A549 treated with dexamethasone at 1 μM for 4 hours (cell line): ENCODE measurements around the gene DXO. TPM values are rescaled to one million over a fixed set of nuclear protein-coding genes. Genes with fewer than 3 reads are reported as not detected.

Experiments used
- total RNA-seq: library from RNA; stranded (reverse); fragments of 200-300 nt; extraction: Qiagen RNA extraction; gene quantifications from 5 replicates; pipeline ENCODE4 v1.2.3, GENCODE V29; 2022

DXO gene
- total RNA-seq, result 10.3 to 12.9 TPM (median 12.5 TPM) in 5 replicates

DNA sequence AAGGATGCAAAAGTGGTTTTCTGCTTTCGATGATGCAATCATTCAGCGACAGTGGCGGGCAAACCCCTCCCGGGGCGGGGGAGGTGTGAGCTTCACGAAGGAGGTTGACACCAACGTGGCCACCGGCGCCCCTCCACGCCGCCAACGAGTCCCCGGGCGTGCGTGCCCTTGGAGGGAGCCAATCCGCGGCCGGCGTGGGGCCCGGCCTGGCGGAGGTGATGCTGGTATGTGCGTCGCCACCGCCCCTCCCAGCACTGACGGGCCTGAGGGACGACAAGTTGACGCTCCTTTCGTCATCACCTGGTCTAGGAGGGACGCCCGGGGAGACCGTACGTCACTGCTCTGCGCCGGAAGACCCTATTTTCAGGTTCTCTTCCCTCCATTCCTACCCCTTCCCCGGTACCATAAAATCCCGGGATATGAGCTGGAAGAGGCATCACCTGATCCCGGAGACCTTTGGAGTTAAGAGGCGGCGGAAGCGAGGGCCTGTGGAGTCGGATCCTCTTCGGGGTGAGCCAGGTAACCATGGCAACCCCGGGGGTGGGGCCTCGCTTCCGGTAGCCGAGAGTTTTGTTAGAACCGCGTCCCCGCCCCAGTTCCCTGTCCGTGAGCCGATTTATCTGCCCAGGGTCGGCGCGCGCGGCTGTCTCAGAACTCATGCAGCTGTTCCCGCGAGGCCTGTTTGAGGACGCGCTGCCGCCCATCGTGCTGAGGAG, at the start of gene DXO:
DXO (minus strand) TSS at position 146 of the 716 bp plus-strand sequence. CDS start 463 bp downstream, outside the sequence.

DNA sequence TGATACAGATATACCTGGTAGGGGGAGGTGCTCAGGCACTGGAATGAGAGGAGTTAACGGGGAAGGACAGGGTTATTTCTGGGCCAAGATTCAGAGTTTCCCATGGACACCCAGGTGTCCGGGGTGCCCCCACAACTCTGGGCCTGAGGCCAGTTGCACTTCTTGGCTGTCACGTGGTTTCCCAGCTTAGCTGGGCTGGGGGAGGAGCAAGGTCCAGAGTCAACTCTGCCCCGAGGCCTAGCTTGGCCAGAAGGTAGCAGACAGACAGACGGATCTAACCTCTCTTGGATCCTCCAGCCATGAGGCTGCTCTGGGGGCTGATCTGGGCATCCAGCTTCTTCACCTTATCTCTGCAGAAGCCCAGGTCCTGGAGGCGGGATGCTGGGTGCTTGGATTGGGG, 42.6 kb upstream of the DXO start, which contains the start of gene C4B:
C4B (plus strand) TSS at position 249 of the 400 bp plus-strand sequence; CDS start at position 300, 51 bp downstream.

DNA sequence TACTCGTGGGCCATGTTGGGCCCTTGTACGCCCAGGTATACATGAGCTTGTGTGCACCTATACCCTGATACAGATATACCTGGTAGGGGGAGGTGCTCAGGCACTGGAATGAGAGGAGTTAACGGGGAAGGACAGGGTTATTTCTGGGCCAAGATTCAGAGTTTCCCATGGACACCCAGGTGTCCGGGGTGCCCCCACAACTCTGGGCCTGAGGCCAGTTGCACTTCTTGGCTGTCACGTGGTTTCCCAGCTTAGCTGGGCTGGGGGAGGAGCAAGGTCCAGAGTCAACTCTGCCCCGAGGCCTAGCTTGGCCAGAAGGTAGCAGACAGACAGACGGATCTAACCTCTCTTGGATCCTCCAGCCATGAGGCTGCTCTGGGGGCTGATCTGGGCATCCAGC, 9.8 kb upstream of the DXO start, which contains the start of gene C4A:
C4A (plus strand) TSS at position 314 of the 400 bp plus-strand sequence; CDS start at position 365, 51 bp downstream.

GRCh38 chr6:31958741-31959739, 12.9 kb downstream of the DXO start, which contains the start of the genes NELFE and SKIC2:
NELFE (minus strand) TSS chr6:31958971; CDS start chr6:31958446, 525 bp downstream.
SKIC2 (plus strand) TSS chr6:31959175; CDS start chr6:31959193, 18 bp downstream.

GRCh38 chr6:31945507-31946369, 26.2 kb downstream of the DXO start, which contains the start of gene CFB:
CFB (plus strand) TSS chr6:31946095; CDS start chr6:31946222, 127 bp downstream.

DNA sequence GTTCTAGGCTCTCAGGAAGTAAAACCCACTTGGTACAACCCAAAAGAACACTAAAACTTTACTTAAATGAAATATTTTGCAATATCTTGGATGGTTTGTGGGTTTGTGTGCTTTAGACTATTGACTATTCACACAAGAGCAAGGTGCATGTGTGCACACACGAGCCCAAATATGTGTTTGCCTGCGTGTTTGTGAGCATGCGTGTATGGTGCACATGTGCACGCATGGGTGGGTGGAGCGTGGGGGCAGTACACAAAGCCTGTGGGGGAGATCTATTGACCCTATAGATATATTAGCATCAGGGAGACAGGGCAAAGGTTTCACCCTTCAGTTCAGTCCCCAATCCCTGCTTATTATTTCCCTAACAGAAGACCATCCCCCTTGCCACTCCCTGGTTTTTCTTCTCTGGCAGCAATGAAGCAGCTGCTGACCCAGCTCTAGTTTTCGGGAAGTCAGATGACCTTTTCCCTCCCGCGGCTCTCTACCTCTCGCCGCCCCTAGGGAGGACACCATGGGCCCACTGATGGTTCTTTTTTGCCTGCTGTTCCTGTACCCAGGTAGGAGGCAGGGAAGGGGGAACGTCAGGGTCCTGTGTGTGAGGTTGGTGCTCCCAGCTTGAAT, 44.6 kb downstream of the DXO start, which contains the start of gene C2:
C2 (plus strand) TSS at position 476 of the 621 bp plus-strand sequence; CDS start at position 512, 36 bp downstream.

Other genes with a start within 250 kb of the DXO start
- gene MPIG6B, start 248.8 kb downstream of the DXO start, total RNA-seq, result not detected in 5 replicates
- gene DDAH2, start 242.8 kb downstream of the DXO start, total RNA-seq, result 24.9 to 30.6 TPM (median 28.7 TPM) in 5 replicates
- 438 to 455 TPM (median 449 TPM) in 5 replicates for gene CLIC1, start 235.6 kb downstream of the DXO start, total RNA-seq
- gene MSH5, start 232.1 kb downstream of the DXO start, total RNA-seq, result 8.4 to 14.3 TPM (median 14.1 TPM) in 5 replicates
- gene SAPCD1, start 209.5 kb downstream of the DXO start, total RNA-seq, result 2.1 to 3.7 TPM (median 3.5 TPM) in 5 replicates
- 0.94 to 1.9 TPM (median 1.7 TPM) in 5 replicates for gene VWA7, start 194.8 kb downstream of the DXO start, total RNA-seq
- gene VARS1, start 176.4 kb downstream of the DXO start, total RNA-seq, result 39.7 to 58.5 TPM (median 57.1 TPM) in 5 replicates
- 47.5 to 56.4 TPM (median 52.4 TPM) in 5 replicates for gene LSM2, start 165.2 kb downstream of the DXO start, total RNA-seq
- 1.1 to 1.8 TPM (median 1.7 TPM) in 5 replicates for gene HSPA1L, start 156.9 kb downstream of the DXO start, total RNA-seq
- 104 to 243 TPM (median 196 TPM) in 5 replicates for gene HSPA1A, start 156.6 kb downstream of the DXO start, total RNA-seq
- 73.0 to 177 TPM (median 144 TPM) in 5 replicates for gene HSPA1B, start 144.4 kb downstream of the DXO start, total RNA-seq
- 22.0 to 34.1 TPM (median 28.7 TPM) in 5 replicates for gene NEU1, start 109.3 kb downstream of the DXO start, total RNA-seq
- gene SLC44A4, start 93.1 kb downstream of the DXO start, total RNA-seq, result 0.04 to 0.06 TPM in 2 of 5 replicates, not detected in the others
- 18.2 to 30.9 TPM (median 28.3 TPM) in 5 replicates for gene EHMT2, start 74.4 kb downstream of the DXO start, total RNA-seq
- 2.9 to 4.4 TPM (median 3.9 TPM) in 5 replicates for gene ZBTB12, start 70.1 kb downstream of the DXO start, total RNA-seq
- gene C2, start 44.4 kb downstream of the DXO start, total RNA-seq, result 0.27 to 0.40 TPM (median 0.30 TPM) in 5 replicates
- 1.4 to 2.1 TPM (median 1.6 TPM) in 5 replicates for gene CFB, start 26.0 kb downstream of the DXO start, total RNA-seq
- 81.5 to 99.5 TPM (median 85.1 TPM) in 5 replicates for gene NELFE, start 13.2 kb downstream of the DXO start, total RNA-seq
- 17.5 to 26.7 TPM (median 23.7 TPM) in 5 replicates for gene SKIC2, start 13.0 kb downstream of the DXO start, total RNA-seq
- gene C4A, start 9.9 kb upstream of the DXO start, total RNA-seq, result 0.63 to 1.2 TPM (median 0.89 TPM) in 5 replicates
- 0.47 to 0.90 TPM (median 0.64 TPM) in 5 replicates for gene C4B, start 42.7 kb upstream of the DXO start, total RNA-seq
- 0.09 TPM in 1 of 5 replicates, not detected in the others for gene CYP21A2, start 66.3 kb upstream of the DXO start, total RNA-seq
- gene TNXB, start 137.2 kb upstream of the DXO start, total RNA-seq, result 0.33 to 0.85 TPM (median 0.53 TPM) in 5 replicates
- gene ATF6B, start 156.1 kb upstream of the DXO start, total RNA-seq, result 23.7 to 36.6 TPM (median 35.8 TPM) in 5 replicates
- gene FKBPL, start 158.2 kb upstream of the DXO start, total RNA-seq, result 6.5 to 7.7 TPM (median 6.9 TPM) in 5 replicates
- gene PRRT1, start 179.8 kb upstream of the DXO start, total RNA-seq, result 0.35 to 1.1 TPM (median 0.68 TPM) in 5 replicates
- gene PPT2, start 182.0 kb upstream of the DXO start, total RNA-seq, result 7.1 to 9.4 TPM (median 9.0 TPM) in 5 replicates
- gene EGFL8, start 192.5 kb upstream of the DXO start, total RNA-seq, result 0.70 to 2.2 TPM (median 1.5 TPM) in 5 replicates
- 32.1 to 44.9 TPM (median 44.4 TPM) in 5 replicates for gene AGPAT1, start 203.9 kb upstream of the DXO start, total RNA-seq
- 32.0 to 43.1 TPM (median 40.9 TPM) in 5 replicates for gene RNF5, start 206.3 kb upstream of the DXO start, total RNA-seq
- 0.47 to 1.8 TPM (median 1.4 TPM) in 5 replicates for gene AGER, start 212.1 kb upstream of the DXO start, total RNA-seq
- gene PBX2, start 218.1 kb upstream of the DXO start, total RNA-seq, result 13.5 to 18.9 TPM (median 17.2 TPM) in 5 replicates
- 0.26 to 0.48 TPM (median 0.36 TPM) in 5 replicates for gene GPSM3, start 220.5 kb upstream of the DXO start, total RNA-seq